MCF 10A (cell line): ENCODE data around the gene GGPS1. TPM values are rescaled to one million over a fixed set of nuclear protein-coding genes. Genes with fewer than 3 reads are reported as not detected.

Experiments used
- BruUV-seq: library from RNA; stranded (reverse); fragments of 400-500 nt; replicated peaks from 2 replicates; lab custom pipeline; 2021; lab: Mats Ljungman, UMichigan
- CTCF ChIA-PET: fragments of 300-600 bp; sonication (Branson Sonifier 250); formaldehyde crosslinking; extraction: SDS; loops from one replicate; lab custom pipeline; 2021; ENCODE audit warnings: antibody characterized with exemption, inconsistent platforms; lab: Yijun Ruan, JAX
- POLR2A ChIA-PET: fragments of 300-600, 350-650 bp; sonication (Branson Sonifier 250); formaldehyde crosslinking; extraction: SDS; loops from one replicate; lab custom pipeline; 2020; ENCODE audit warnings: antibody characterized with exemption, inconsistent platforms; lab: Yijun Ruan, JAX
- DNase-seq: peaks from one replicate; pipeline ENCODE4 v3.0.0-alpha.2; 2018; ENCODE audit not compliant: unreplicated experiment
- H3K27ac Mint-ChIP-seq: one replicate; pipeline ENCODE4 v1.8.0; 2022; ENCODE audit warnings: mild to moderate bottlenecking, low read depth, mixed read lengths; ENCODE audit not compliant: unreplicated experiment
- H3K27me3 Mint-ChIP-seq: one replicate; pipeline ENCODE4 v1.8.0; 2022; ENCODE audit warnings: mixed read lengths; ENCODE audit not compliant: insufficient read depth, unreplicated experiment
- H3K36me3 Mint-ChIP-seq: one replicate; pipeline ENCODE4 v1.8.0; 2022; ENCODE audit warnings: mild to moderate bottlenecking, moderate library complexity, mixed read lengths; ENCODE audit not compliant: insufficient read depth, unreplicated experiment
- H3K4me1 Mint-ChIP-seq: one replicate; pipeline ENCODE4 v1.8.0; 2022; ENCODE audit warnings: mixed read lengths; ENCODE audit not compliant: insufficient read depth, unreplicated experiment
- H3K4me3 Mint-ChIP-seq: one replicate; pipeline ENCODE4 v1.8.0; 2022; ENCODE audit warnings: mild to moderate bottlenecking, moderate library complexity, mixed read lengths; ENCODE audit not compliant: unreplicated experiment
- H3K9me3 Mint-ChIP-seq: one replicate; pipeline ENCODE4 v1.8.0; 2022; ENCODE audit warnings: mixed read lengths; ENCODE audit not compliant: unreplicated experiment
- intact Hi-C: fragments of 100-400 bp; cut with micrococcal nuclease; formaldehyde crosslinking; loops from 2 replicates; pipeline ENCODE4 v1.14.1; 2022
- total RNA-seq: library from RNA; stranded (reverse); gene quantifications from 2 replicates; pipeline ENCODE4 v1.2.3, GENCODE V29; 2022
- TF ChIP-seq, protein P1 (sequence below): fragments of 200-600 bp; IDR thresholded peaks from one replicate; pipeline ENCODE4 v1.8.0; 2022; ENCODE audit warnings: antibody characterized with exemption, mild to moderate bottlenecking; ENCODE audit not compliant: unreplicated experiment

Gene GGPS1
- total RNA-seq, 1 experiment from 2014 or later: 74.8 TPM

DNA sequence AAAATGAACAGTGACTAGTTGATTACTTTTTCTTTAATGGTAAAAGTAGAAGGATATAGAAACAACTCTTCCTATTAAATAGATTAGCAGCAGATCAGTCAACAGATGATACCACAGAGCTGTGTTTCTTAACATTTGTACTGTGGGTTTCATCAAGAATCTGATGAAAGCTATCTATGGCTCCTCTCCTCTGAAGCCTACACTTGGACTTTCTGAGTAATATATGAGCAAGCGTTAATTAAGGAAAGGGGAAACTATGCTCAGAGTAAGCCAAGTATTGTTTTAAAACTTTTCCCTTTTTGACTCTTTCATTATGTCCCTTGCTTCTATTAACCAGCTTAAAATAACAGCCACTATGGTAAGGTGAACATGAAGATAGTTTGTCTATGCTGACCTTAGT lies 11.2 kb upstream of the GGPS1 start:
- BruUV-seq: no TSS peak
- H3K27me3 Mint-ChIP-seq: no peaks in the 10 kb centered on the region
- peak overlapping the region; percentile 17 for H3K27ac Mint-ChIP-seq
- intact Hi-C loops: no loop called here
- CTCF ChIA-PET: interaction anchor here (1.1 to 1.4 kb wide), 2 partner anchors 68 to 99 kb away, joined by 5 to 9 read pairs; no protein-coding TSS in a partner anchor
- no peak overlapping the region for H3K4me3 Mint-ChIP-seq
- H3K4me1 Mint-ChIP-seq: peaks cover 46% of the 10 kb centered on the region
- TF ChIP-seq, protein P1, sequence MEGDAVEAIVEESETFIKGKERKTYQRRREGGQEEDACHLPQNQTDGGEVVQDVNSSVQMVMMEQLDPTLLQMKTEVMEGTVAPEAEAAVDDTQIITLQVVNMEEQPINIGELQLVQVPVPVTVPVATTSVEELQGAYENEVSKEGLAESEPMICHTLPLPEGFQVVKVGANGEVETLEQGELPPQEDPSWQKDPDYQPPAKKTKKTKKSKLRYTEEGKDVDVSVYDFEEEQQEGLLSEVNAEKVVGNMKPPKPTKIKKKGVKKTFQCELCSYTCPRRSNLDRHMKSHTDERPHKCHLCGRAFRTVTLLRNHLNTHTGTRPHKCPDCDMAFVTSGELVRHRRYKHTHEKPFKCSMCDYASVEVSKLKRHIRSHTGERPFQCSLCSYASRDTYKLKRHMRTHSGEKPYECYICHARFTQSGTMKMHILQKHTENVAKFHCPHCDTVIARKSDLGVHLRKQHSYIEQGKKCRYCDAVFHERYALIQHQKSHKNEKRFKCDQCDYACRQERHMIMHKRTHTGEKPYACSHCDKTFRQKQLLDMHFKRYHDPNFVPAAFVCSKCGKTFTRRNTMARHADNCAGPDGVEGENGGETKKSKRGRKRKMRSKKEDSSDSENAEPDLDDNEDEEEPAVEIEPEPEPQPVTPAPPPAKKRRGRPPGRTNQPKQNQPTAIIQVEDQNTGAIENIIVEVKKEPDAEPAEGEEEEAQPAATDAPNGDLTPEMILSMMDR: no peak
- no peak for DNase-seq
- H3K9me3 Mint-ChIP-seq: no peaks in the 10 kb centered on the region
- POLR2A ChIA-PET: interaction anchor here (1.1 to 9.6 kb wide), 2 partner anchors 10 to 24 kb away, joined by 3 to 193 read pairs; partner anchors contain the start of genes ARID4B and GGPS1
- H3K36me3 Mint-ChIP-seq: peaks cover 35% of the 10 kb centered on the region

DNA sequence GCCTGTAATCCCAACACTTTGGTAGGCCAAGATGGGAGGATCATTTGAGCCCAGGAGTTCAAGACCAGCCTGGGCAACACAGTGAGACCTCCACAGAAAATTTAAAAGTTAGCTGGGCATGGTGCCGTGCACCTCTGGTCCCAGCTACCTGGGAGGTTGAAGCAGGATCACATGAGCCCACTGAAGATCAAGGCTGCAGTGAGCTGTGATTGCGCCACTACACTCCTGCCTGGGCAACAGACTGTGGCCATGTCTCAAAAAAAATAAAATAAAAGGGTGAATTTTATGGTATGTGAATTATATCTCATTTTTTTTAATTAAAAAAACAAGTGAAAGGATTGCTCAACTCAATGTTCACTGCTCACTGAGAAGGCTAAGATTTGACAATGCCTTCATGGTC lies 9.1 kb upstream of the GGPS1 start:
- intact Hi-C loops: no loop called here
- Mint-ChIP-seq H3K4me3 (no peak overlapping the region), H3K27me3 (no peaks in the 10 kb centered on the region), H3K27ac (peak overlapping the region; percentile 55), H3K9me3 (no peaks in the 10 kb centered on the region), H3K4me1 (peaks cover 38% of the 10 kb centered on the region), H3K36me3 (peaks cover 47% of the 10 kb centered on the region)
- TF ChIP-seq, protein P1: no peak
- ChIA-PET POLR2A (interaction anchor here (0.9 to 9.6 kb wide), 3 partner anchors 8 to 63 kb away, joined by 3 to 193 read pairs (median 4); partner anchors contain the start of genes ARID4B and GGPS1), CTCF (interaction anchor here (0.9 to 1.1 kb wide), 2 partner anchors 96 to 120 kb away, joined by 3 read pairs; no protein-coding TSS in a partner anchor)
- DNase-seq: no peak
- BruUV-seq: no TSS peak

DNA sequence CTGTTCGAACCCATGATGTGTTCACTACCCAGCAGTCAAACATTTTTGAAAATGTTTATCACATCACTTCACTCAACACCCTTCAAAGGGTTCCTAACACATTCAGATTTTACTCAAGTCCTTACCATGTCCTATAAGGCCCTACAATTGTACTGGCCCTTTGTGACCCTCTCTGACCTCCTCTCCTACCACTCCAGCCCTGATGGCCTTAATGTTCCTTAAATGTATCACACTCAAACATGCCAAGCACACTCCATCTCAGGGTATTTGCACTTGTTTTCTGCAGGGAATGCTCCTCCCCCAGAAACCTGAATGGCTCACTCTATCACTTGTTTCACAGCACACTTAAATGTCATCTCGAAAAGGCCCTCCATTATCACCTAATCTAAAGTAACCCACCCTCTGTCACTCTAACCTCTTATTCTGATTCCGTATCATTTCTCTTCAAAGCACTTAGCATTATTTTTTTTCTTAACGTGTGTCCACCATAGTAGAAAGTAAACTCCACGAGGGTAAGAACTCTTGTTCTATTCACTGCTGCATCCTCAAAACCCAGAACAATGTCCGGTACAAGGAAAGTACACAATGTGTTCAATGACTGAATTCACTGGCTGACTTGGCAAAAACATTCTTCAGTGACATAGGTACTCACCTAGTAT lies 7.7 kb upstream of the GGPS1 start:
- peaks cover 53% of the 10 kb centered on the region for H3K36me3 Mint-ChIP-seq
- TF ChIP-seq, protein P1: no peak
- ChIA-PET CTCF (interaction anchor here (0.6 to 5.1 kb wide), 3 partner anchors 36 to 209 kb away, joined by 3 to 34 read pairs (median 4); no protein-coding TSS in a partner anchor), POLR2A (no interaction called here)
- H3K4me3 Mint-ChIP-seq: no peak overlapping the region
- DNase-seq: no peak
- H3K9me3 Mint-ChIP-seq: no peaks in the 10 kb centered on the region
- H3K4me1 Mint-ChIP-seq: peaks cover 29% of the 10 kb centered on the region
- intact Hi-C loops: no loop called here
- H3K27me3 Mint-ChIP-seq: no peaks in the 10 kb centered on the region
- BruUV-seq: no TSS peak
- H3K27ac Mint-ChIP-seq: peak overlapping the region; percentile 0

DNA sequence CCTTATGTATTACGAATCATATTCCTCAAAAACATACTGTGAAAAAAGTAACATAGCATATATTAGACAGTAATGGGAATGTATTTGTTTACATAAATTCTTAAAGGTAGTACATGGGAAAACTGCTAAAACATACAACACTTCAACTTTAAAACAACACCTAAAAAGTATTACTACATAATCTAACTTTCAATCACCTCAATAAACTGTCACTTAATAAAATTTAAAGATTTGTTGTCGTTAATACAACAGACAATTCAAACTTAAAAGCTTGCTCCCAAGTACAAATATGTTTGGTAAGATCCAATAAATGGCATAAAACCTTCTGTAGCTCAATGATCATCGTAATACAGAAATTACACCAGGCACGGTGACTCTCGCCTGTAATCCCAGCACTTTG lies 4.1 kb upstream of the GGPS1 start:
- no peak for DNase-seq
- Mint-ChIP-seq H3K27ac (peak overlapping the region; percentile 1), H3K4me1 (peaks cover 29% of the 10 kb centered on the region), H3K4me3 (peak overlapping the region; percentile 35), H3K9me3 (no peaks in the 10 kb centered on the region), H3K27me3 (no peaks in the 10 kb centered on the region), H3K36me3 (peaks cover 56% of the 10 kb centered on the region)
- ChIA-PET CTCF (interaction anchor here (0.7 to 5.1 kb wide), 8 partner anchors 9 to 92 kb away, joined by 3 to 34 read pairs (median 4); partner anchors contain the start of gene TBCE), POLR2A (interaction anchor here (0.6 to 9.2 kb wide), 19 partner anchors 9 to 818 kb away, joined by 3 to 193 read pairs (median 5); partner anchors contain the start of genes B3GALNT2, RBM34 and TBCE)
- no TSS peak for BruUV-seq
- intact Hi-C loops: no loop called here
- TF ChIP-seq, protein P1: no peak
